K562 (cell line): Measurements from ENCODE around the gene CNIH4. TPM values are rescaled to one million over a fixed set of nuclear protein-coding genes. Genes with fewer than 3 reads are reported as not detected.
A peak's percentile ranks its signal among the peaks of the same experiment; 100 is the strongest.

ENCODE experiments used
- BHLHE40 ChIP-seq: IDR thresholded peaks from 2 replicates; pipeline ENCODE4 v1.6.1; 2011; ENCODE audit warnings: low read length, improper control_type of control experiment
- BRCA1 ChIP-seq, 2 experiments: fragments of 450-650 bp in 1 of 2; sonication (generic) in 1 of 2; formaldehyde crosslinking in 1 of 2; IDR thresholded peaks; 2 replicates each; pipeline versions ENCODE4 v1.5.0 to v1.6.1; 2017 to 2020; ENCODE audit warnings: mild to moderate bottlenecking in 1 of 2, missing genetic modification reagents in 1 of 2
- CCAR2 ChIP-seq: fragments of 200-400 bp; formaldehyde crosslinking; IDR thresholded peaks from 2 replicates; pipeline ENCODE4 v1.6.1; 2017; ENCODE audit warnings: mild to moderate bottlenecking, low read depth, low read length
- CREM ChIP-seq: IDR thresholded peaks from 2 replicates; pipeline ENCODE4 v1.6.1; 2014; ENCODE audit warnings: antibody characterized with exemption, low read depth
- NFE2L1 ChIP-seq: fragments of 450-650 bp; IDR thresholded peaks from 2 replicates; pipeline ENCODE4 v1.6.1; 2016; ENCODE audit warnings: missing genetic modification characterization, low read depth, mild to moderate bottlenecking, missing compliant biosample characterization, moderate library complexity, borderline replicate concordance
- RAD21 ChIP-seq, 2 experiments: fragments of 250-450 bp in 1 of 2; fragments of 450-650 bp in 1 of 2; sonication (Bioruptor Pico) in 1 of 2; formaldehyde crosslinking in 1 of 2; IDR thresholded peaks in 1 of 2; conservative IDR thresholded peaks in 1 of 2; 2 replicates each; pipeline versions ENCODE4 v1.4.0 to v1.8.0; 2020 to 2022; ENCODE audit warnings: mild to moderate bottlenecking in 2 of 2, moderate library complexity in 1 of 2
- SMC3 ChIP-seq: conservative IDR thresholded peaks from 2 replicates; pipeline ENCODE4 v1.6.1; 2011; ENCODE audit warnings: low read depth, low read length, improper control_type of control experiment; ENCODE audit not compliant: insufficient read depth
- SUPT5H ChIP-seq: fragments of 450-650 bp; IDR thresholded peaks from 2 replicates; pipeline ENCODE4 v1.6.1; 2016
- TOE1 ChIP-seq, 2 experiments: fragments of 450-650 bp in 1 of 2; sonication (generic) in 1 of 2; formaldehyde crosslinking in 1 of 2; IDR thresholded peaks; 2 replicates each; pipeline versions ENCODE4 v1.7.1 to v1.8.0; 2016 to 2022; ENCODE audit warnings: borderline replicate concordance in 2 of 2, mild to moderate bottlenecking in 2 of 2, antibody characterized with exemption in 1 of 2, inconsistent platforms in 1 of 2, low read depth in 1 of 2, missing genetic modification reagents in 1 of 2, moderate library complexity in 1 of 2
- ZNF445 ChIP-seq: fragments of 250-450 bp; sonication (Bioruptor Pico); IDR thresholded peaks from 2 replicates; pipeline ENCODE4 v1.4.0; 2020; ENCODE audit warnings: low read depth, mild to moderate bottlenecking, moderate library complexity
- polyA plus RNA-seq, 8 experiments: library from polyadenylated mRNA; depleted of rRNA in 4 of 8; stranded (reverse) in 5 of 8; unstranded in 3 of 8; fragments of >200 nt; fragmentation: Nextera tagmentation in 2 of 8; fragmentation: Illumina TruSeq in 1 of 8; extraction: Ambion mirVana in 2 of 8; extraction: Trizol in 1 of 8; gene quantifications; 2 replicates each; pipeline versions ENCODE4 v1.2.1 to v1.2.3, GENCODE V29; 2011 to 2014; ENCODE audit warnings: inconsistent platforms in 1 of 8, missing spikeins in 1 of 8
- total RNA-seq, 7 experiments: library from RNA; depleted of rRNA in 6 of 7; stranded (reverse); fragments of >200 nt in 6 of 7; fragmentation: Illumina TruSeq in 2 of 7; extraction: Trizol in 2 of 7; gene quantifications; 2 replicates each; pipeline versions ENCODE4 v1.2.1 to v1.2.3, GENCODE V29; 2011 to 2021; ENCODE audit warnings: low replicate concordance in 1 of 7
- TF ChIP-seq, protein P1 (sequence below), 2 experiments: fragments of 450-650 bp in 1 of 2; sonication (generic) in 1 of 2; formaldehyde crosslinking in 1 of 2; IDR thresholded peaks in 1 of 2; conservative IDR thresholded peaks in 1 of 2; 2 replicates each; pipeline versions ENCODE4 v1.6.1 to v1.8.1; 2016 to 2023; ENCODE audit warnings: mild to moderate bottlenecking in 2 of 2, moderate library complexity in 2 of 2, inconsistent platforms in 1 of 2, missing genetic modification reagents in 1 of 2
- TF ChIP-seq, protein P2 (sequence below): fragments of 450-650 bp; formaldehyde crosslinking; IDR thresholded peaks from 2 replicates; pipeline ENCODE4 v1.4.0; 2020; ENCODE audit warnings: mild to moderate bottlenecking, moderate library complexity
- TF ChIP-seq, protein P3 (sequence below): fragments of 250-450 bp; sonication (Bioruptor Pico); IDR thresholded peaks from 2 replicates; pipeline ENCODE4 v1.4.0; 2020; ENCODE audit warnings: mild to moderate bottlenecking, moderate library complexity, borderline replicate concordance
- TF ChIP-seq, protein P4 (sequence below): fragments of 250-450 bp; sonication (Bioruptor Pico); IDR thresholded peaks from 2 replicates; pipeline ENCODE4 v1.9.0; 2021; ENCODE audit warnings: mild to moderate bottlenecking, inconsistent platforms
- TF ChIP-seq, protein P5 (sequence below): fragments of 250-450 bp; sonication (Bioruptor Pico); IDR thresholded peaks from 2 replicates; pipeline ENCODE4 v1.8.0; 2021; ENCODE audit warnings: mild to moderate bottlenecking, moderate library complexity

CNIH4 gene
- total and polyA plus RNA-seq, 9 of the 15 experiments (the other 6 are each of a cell fraction or from before 2014, with no cell fraction given) = 41.3 to 266 (median 61.1) TPM

DNA sequence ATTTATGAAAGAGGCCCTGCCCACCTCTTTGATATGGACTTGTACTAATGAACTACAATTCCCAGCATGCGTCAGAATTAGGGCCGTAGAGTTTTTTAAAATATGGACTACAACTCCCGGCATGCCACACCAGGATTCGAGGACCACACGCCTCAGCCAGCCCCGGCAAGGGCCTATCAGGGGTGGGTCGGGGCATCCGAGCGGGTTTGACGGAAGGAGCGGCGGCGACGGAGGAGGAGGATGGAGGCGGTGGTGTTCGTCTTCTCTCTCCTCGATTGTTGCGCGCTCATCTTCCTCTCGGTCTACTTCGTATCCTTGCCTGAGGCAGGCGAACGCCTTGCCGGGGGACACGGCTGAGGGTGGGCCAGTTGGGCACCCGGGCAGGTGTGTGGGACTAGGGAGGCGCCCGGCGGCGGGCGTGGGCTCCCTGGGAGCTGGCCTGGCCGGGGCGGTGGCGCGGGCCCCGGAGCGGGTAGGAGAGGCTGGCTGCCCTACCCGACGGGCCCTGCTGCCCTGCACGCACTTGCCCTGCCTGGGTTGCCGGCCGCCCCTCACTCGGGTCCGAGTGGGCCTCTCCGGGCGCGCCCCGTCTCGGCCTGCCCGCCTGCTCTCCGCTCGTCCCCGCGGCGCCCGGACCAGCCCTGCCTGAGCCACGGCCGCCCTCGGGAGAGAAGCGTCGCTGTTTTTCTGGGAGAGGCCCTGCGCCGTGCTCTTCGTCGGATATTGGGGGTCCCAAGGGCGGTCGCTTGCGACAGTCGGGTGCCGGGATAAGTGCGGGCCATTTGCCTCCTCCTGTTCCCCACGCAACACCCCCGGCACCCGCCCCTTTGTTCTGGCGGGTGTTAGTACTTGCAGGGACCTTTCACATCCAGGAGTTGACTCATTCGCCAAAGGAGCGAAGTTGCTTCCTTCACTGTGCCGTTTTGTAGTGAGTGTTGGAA, at the start of gene CNIH4 (continued):
- TF ChIP-seq TOE1 (IDR thresholded peaks at IDR 0.05; ENCODE audit: borderline replicate concordance) = no peak
- TF ChIP-seq TOE1 (CRISPR knock-in tag; IDR thresholded peaks at IDR 0.05; ENCODE audit: borderline replicate concordance, low read depth) = no peak
- TF ChIP-seq SMC3 = no peak
- no peak for TF ChIP-seq CCAR2
- 0 out of 2 replicates have a peak, but pooled peaks have one; percentile 38 for TF ChIP-seq BHLHE40
- no peak for TF ChIP-seq BRCA1 (IDR thresholded peaks at IDR 0.05)
- TF ChIP-seq BRCA1 (CRISPR knock-in tag; IDR thresholded peaks at IDR 0.05) = no peak
- TF ChIP-seq CREM = peak; percentile 85
- no peak for TF ChIP-seq ZNF445 (CRISPR knock-in tag)
- TF ChIP-seq, protein P1, sequence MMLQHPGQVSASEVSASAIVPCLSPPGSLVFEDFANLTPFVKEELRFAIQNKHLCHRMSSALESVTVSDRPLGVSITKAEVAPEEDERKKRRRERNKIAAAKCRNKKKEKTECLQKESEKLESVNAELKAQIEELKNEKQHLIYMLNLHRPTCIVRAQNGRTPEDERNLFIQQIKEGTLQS (IDR thresholded peaks at IDR 0.05) = peak; percentile 73
- TF ChIP-seq, protein P1 (CRISPR knock-in tag; conservative IDR thresholded peaks at IDR 0.05) = no peak
- no peak for TF ChIP-seq RAD21 (CRISPR knock-in tag; conservative IDR thresholded peaks at IDR 0.05 in 1 of 2, IDR thresholded peaks at IDR 0.05 in 1 of 2)
- TF ChIP-seq, protein P2, sequence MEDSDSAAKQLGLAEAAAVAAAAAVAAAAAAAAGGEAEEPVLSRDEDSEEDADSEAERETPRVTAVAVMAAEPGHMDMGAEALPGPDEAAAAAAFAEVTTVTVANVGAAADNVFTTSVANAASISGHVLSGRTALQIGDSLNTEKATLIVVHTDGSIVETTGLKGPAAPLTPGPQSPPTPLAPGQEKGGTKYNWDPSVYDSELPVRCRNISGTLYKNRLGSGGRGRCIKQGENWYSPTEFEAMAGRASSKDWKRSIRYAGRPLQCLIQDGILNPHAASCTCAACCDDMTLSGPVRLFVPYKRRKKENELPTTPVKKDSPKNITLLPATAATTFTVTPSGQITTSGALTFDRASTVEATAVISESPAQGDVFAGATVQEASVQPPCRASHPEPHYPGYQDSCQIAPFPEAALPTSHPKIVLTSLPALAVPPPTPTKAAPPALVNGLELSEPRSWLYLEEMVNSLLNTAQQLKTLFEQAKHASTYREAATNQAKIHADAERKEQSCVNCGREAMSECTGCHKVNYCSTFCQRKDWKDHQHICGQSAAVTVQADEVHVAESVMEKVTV (CRISPR knock-in tag) = no peak
- TF ChIP-seq, protein P3, sequence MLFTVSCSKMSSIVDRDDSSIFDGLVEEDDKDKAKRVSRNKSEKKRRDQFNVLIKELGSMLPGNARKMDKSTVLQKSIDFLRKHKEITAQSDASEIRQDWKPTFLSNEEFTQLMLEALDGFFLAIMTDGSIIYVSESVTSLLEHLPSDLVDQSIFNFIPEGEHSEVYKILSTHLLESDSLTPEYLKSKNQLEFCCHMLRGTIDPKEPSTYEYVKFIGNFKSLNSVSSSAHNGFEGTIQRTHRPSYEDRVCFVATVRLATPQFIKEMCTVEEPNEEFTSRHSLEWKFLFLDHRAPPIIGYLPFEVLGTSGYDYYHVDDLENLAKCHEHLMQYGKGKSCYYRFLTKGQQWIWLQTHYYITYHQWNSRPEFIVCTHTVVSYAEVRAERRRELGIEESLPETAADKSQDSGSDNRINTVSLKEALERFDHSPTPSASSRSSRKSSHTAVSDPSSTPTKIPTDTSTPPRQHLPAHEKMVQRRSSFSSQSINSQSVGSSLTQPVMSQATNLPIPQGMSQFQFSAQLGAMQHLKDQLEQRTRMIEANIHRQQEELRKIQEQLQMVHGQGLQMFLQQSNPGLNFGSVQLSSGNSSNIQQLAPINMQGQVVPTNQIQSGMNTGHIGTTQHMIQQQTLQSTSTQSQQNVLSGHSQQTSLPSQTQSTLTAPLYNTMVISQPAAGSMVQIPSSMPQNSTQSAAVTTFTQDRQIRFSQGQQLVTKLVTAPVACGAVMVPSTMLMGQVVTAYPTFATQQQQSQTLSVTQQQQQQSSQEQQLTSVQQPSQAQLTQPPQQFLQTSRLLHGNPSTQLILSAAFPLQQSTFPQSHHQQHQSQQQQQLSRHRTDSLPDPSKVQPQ (CRISPR knock-in tag) = no peak
- TF ChIP-seq NFE2L1 (tag) = no peak
- TF ChIP-seq, protein P4, sequence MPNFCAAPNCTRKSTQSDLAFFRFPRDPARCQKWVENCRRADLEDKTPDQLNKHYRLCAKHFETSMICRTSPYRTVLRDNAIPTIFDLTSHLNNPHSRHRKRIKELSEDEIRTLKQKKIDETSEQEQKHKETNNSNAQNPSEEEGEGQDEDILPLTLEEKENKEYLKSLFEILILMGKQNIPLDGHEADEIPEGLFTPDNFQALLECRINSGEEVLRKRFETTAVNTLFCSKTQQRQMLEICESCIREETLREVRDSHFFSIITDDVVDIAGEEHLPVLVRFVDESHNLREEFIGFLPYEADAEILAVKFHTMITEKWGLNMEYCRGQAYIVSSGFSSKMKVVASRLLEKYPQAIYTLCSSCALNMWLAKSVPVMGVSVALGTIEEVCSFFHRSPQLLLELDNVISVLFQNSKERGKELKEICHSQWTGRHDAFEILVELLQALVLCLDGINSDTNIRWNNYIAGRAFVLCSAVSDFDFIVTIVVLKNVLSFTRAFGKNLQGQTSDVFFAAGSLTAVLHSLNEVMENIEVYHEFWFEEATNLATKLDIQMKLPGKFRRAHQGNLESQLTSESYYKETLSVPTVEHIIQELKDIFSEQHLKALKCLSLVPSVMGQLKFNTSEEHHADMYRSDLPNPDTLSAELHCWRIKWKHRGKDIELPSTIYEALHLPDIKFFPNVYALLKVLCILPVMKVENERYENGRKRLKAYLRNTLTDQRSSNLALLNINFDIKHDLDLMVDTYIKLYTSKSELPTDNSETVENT (CRISPR knock-in tag) = no peak
- TF ChIP-seq, protein P5, sequence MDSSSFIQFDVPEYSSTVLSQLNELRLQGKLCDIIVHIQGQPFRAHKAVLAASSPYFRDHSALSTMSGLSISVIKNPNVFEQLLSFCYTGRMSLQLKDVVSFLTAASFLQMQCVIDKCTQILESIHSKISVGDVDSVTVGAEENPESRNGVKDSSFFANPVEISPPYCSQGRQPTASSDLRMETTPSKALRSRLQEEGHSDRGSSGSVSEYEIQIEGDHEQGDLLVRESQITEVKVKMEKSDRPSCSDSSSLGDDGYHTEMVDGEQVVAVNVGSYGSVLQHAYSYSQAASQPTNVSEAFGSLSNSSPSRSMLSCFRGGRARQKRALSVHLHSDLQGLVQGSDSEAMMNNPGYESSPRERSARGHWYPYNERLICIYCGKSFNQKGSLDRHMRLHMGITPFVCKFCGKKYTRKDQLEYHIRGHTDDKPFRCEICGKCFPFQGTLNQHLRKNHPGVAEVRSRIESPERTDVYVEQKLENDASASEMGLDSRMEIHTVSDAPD (CRISPR knock-in tag) = no peak
- TF ChIP-seq SUPT5H = peak; percentile 86
